Measurements from ENCODE around the gene EDN1.

GRCh38 chr6:12336121-12336971 lies 46.2 kb downstream of the EDN1 start:
- TF ChIP-seq CTCF (IDR thresholded peaks at IDR 0.05) (no peak), POLR2A (IDR thresholded peaks at IDR 0.05) (no peak)
